ENCODE measurements around the gene HIGD2A. TPM values are rescaled to one million over a fixed set of nuclear protein-coding genes. Genes with fewer than 3 reads are reported as not detected.

HIGD2A gene
- total and polyA plus RNA-seq, 2 of the 13 experiments (the other 11 are each of a cell fraction or from before 2014, with no cell fraction given) = 89.2 to 146 TPM

DNA sequence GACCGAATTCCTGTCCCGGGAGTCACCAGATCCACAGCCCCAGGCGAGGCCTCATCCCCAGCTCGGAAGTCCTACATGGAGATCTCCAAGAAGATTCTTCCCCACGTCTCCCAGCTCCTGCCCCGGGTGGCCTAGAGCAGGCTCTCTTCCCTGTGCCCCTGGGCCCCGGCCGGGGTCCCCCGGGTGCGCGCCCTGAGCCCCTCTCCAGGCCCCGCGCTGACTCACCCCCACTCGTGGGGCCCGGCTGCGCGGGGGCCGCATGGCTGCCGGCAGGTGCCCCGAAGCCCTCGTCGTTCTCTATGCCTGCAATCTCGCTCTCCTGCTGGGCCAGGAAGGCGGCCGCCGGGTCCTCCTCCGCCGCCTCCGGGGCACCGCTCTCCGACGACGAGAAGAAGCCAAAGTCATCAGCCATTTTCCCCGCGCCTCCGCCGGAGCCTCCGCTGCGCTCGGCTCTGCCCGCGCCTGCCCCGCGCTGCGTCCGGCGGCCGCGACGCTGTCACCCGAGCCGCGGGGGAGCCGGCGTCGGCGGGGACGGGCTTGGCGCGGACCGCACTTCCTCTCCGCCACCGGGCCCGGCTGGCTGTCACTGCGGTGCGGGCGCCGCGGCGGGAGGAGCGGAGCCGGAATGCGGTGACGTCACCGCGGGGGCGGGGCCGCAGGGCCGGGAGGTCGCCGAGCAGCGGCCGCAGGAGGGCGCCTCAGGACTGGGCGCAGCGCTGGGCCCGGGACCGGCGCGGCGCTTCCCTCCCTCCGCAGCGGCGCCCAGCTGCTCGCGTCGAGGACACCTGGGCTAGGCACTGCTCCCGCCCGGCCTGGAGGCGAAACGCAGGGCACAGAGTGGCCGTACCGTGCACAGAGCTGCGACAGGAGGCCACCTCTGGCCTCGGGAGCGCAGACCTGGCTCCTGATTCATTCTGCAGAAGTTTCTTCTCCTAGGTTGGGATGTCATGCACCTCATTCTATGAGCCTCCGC is 27.7 kb downstream of the HIGD2A start, which contains the start of gene CLTB (continued):
- TF ChIP-seq, protein P1, sequence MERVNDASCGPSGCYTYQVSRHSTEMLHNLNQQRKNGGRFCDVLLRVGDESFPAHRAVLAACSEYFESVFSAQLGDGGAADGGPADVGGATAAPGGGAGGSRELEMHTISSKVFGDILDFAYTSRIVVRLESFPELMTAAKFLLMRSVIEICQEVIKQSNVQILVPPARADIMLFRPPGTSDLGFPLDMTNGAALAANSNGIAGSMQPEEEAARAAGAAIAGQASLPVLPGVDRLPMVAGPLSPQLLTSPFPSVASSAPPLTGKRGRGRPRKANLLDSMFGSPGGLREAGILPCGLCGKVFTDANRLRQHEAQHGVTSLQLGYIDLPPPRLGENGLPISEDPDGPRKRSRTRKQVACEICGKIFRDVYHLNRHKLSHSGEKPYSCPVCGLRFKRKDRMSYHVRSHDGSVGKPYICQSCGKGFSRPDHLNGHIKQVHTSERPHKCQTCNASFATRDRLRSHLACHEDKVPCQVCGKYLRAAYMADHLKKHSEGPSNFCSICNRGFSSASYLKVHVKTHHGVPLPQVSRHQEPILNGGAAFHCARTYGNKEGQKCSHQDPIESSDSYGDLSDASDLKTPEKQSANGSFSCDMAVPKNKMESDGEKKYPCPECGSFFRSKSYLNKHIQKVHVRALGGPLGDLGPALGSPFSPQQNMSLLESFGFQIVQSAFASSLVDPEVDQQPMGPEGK (CRISPR knock-in tag; IDR thresholded peaks at IDR 0.05) = peak; percentile 50; the same call in 1 of the 2 replicates
- TF ChIP-seq, protein P2, sequence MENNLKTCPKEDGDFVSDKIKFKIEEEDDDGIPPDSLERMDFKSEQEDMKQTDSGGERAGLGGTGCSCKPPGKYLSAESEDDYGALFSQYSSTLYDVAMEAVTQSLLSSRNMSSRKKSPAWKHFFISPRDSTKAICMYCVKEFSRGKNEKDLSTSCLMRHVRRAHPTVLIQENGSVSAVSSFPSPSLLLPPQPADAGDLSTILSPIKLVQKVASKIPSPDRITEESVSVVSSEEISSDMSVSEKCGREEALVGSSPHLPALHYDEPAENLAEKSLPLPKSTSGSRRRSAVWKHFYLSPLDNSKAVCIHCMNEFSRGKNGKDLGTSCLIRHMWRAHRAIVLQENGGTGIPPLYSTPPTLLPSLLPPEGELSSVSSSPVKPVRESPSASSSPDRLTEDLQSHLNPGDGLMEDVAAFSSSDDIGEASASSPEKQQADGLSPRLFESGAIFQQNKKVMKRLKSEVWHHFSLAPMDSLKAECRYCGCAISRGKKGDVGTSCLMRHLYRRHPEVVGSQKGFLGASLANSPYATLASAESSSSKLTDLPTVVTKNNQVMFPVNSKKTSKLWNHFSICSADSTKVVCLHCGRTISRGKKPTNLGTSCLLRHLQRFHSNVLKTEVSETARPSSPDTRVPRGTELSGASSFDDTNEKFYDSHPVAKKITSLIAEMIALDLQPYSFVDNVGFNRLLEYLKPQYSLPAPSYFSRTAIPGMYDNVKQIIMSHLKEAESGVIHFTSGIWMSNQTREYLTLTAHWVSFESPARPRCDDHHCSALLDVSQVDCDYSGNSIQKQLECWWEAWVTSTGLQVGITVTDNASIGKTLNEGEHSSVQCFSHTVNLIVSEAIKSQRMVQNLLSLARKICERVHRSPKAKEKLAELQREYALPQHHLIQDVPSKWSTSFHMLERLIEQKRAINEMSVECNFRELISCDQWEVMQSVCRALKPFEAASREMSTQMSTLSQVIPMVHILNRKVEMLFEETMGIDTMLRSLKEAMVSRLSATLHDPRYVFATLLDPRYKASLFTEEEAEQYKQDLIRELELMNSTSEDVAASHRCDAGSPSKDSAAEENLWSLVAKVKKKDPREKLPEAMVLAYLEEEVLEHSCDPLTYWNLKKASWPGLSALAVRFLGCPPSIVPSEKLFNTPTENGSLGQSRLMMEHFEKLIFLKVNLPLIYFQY (CRISPR knock-in tag; IDR thresholded peaks at IDR 0.05; ENCODE audit: borderline replicate concordance) = peak; percentile 21; the same call in 1 of the 2 replicates
- TF ChIP-seq HNF4G (IDR thresholded peaks at IDR 0.05; ENCODE audit: borderline replicate concordance, low read depth, low read length) (peak; percentile 64; the same call in 1 of the 2 replicates), HNF4G (CRISPR knock-in tag; IDR thresholded peaks at IDR 0.05; ENCODE audit: borderline replicate concordance, low read depth) (no peak), CHD2 (IDR thresholded peaks at IDR 0.05; ENCODE audit: low read depth, low read length) (no peak), TEAD3 (CRISPR knock-in tag; optimal IDR thresholded peaks at IDR 0.05; ENCODE audit: borderline replicate concordance) (peak; percentile 82), SSRP1 (CRISPR knock-in tag; IDR thresholded peaks at IDR 0.05) (no peak), ARNT2 (CRISPR knock-in tag; IDR thresholded peaks at IDR 0.05; ENCODE audit: low read depth) (peak; percentile 66), POGZ (CRISPR knock-in tag; IDR thresholded peaks at IDR 0.05) (peak; percentile 76)
- TF ChIP-seq, protein P3, sequence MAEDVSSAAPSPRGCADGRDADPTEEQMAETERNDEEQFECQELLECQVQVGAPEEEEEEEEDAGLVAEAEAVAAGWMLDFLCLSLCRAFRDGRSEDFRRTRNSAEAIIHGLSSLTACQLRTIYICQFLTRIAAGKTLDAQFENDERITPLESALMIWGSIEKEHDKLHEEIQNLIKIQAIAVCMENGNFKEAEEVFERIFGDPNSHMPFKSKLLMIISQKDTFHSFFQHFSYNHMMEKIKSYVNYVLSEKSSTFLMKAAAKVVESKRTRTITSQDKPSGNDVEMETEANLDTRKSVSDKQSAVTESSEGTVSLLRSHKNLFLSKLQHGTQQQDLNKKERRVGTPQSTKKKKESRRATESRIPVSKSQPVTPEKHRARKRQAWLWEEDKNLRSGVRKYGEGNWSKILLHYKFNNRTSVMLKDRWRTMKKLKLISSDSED (CRISPR knock-in tag; IDR thresholded peaks at IDR 0.05) = no peak
- TF ChIP-seq, protein P4, sequence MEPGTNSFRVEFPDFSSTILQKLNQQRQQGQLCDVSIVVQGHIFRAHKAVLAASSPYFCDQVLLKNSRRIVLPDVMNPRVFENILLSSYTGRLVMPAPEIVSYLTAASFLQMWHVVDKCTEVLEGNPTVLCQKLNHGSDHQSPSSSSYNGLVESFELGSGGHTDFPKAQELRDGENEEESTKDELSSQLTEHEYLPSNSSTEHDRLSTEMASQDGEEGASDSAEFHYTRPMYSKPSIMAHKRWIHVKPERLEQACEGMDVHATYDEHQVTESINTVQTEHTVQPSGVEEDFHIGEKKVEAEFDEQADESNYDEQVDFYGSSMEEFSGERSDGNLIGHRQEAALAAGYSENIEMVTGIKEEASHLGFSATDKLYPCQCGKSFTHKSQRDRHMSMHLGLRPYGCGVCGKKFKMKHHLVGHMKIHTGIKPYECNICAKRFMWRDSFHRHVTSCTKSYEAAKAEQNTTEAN (CRISPR knock-in tag; conservative IDR thresholded peaks at IDR 0.05) = 0 out of 2 replicates have a peak, but pooled peaks have one; percentile 50
- TF ChIP-seq, protein P5, sequence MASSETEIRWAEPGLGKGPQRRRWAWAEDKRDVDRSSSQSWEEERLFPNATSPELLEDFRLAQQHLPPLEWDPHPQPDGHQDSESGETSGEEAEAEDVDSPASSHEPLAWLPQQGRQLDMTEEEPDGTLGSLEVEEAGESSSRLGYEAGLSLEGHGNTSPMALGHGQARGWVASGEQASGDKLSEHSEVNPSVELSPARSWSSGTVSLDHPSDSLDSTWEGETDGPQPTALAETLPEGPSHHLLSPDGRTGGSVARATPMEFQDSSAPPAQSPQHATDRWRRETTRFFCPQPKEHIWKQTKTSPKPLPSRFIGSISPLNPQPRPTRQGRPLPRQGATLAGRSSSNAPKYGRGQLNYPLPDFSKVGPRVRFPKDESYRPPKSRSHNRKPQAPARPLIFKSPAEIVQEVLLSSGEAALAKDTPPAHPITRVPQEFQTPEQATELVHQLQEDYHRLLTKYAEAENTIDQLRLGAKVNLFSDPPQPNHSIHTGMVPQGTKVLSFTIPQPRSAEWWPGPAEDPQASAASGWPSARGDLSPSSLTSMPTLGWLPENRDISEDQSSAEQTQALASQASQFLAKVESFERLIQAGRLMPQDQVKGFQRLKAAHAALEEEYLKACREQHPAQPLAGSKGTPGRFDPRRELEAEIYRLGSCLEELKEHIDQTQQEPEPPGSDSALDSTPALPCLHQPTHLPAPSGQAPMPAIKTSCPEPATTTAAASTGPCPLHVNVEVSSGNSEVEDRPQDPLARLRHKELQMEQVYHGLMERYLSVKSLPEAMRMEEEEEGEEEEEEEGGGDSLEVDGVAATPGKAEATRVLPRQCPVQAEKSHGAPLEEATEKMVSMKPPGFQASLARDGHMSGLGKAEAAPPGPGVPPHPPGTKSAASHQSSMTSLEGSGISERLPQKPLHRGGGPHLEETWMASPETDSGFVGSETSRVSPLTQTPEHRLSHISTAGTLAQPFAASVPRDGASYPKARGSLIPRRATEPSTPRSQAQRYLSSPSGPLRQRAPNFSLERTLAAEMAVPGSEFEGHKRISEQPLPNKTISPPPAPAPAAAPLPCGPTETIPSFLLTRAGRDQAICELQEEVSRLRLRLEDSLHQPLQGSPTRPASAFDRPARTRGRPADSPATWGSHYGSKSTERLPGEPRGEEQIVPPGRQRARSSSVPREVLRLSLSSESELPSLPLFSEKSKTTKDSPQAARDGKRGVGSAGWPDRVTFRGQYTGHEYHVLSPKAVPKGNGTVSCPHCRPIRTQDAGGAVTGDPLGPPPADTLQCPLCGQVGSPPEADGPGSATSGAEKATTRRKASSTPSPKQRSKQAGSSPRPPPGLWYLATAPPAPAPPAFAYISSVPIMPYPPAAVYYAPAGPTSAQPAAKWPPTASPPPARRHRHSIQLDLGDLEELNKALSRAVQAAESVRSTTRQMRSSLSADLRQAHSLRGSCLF (CRISPR knock-in tag; IDR thresholded peaks at IDR 0.05; ENCODE audit: borderline replicate concordance) = no peak
- TF ChIP-seq, protein P6, sequence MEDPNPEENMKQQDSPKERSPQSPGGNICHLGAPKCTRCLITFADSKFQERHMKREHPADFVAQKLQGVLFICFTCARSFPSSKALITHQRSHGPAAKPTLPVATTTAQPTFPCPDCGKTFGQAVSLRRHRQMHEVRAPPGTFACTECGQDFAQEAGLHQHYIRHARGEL (CRISPR knock-in tag; IDR thresholded peaks at IDR 0.05) = no peak

All from HepG2 (cell line).